Dermis lymphatic vessel endothelial cell (primary cell): ENCODE data around the gene ZDHHC14. TPM values are rescaled to one million over a fixed set of nuclear protein-coding genes. Genes with fewer than 3 reads are reported as not detected.

Experiments
- total RNA-seq: library from RNA; depleted of rRNA; stranded (reverse); fragments of >200 nt; gene quantifications from 2 replicates; pipeline ENCODE4 v1.2.1, GENCODE V29; 2014

The ZDHHC14 gene
- 19.2 and 35.7 TPM in 2 replicates for total RNA-seq

GRCh38 chr6:157380779-157381561, at the start of gene ZDHHC14:
ZDHHC14 (plus strand) TSS chr6:157381190.

Other genes starting within 250 kb of the ZDHHC14 start
- gene TMEM242, start 57.7 kb upstream of the ZDHHC14 start, total RNA-seq = 6.0 and 6.6 TPM in 2 replicates